Upper lobe of left lung (tissue), 4 donors: ENCODE results near the gene MXRA8.

Source experiments
- CTCF ChIP-seq, 6 experiments: fragments of 450-650 bp in 4 of 6; fragments of 200-600 bp in 2 of 6; sonication (generic) in 2 of 6; IDR thresholded peaks; one replicate each; pipeline ENCODE4 v1.5.1; 2016 to 2019; ENCODE audit warnings: antibody characterized with exemption in 6 of 6
- EP300 ChIP-seq, 4 donors: sonication (generic); formaldehyde crosslinking; IDR thresholded peaks; one replicate each; pipeline ENCODE4 v1.5.1; 2017; ENCODE audit warnings: antibody characterized with exemption in 4 of 4, control low read depth in 2 of 4
- POLR2A ChIP-seq, 4 donors: fragments of 450-650 bp; IDR thresholded peaks; one replicate each; pipeline ENCODE4 v1.5.1; 2016 to 2017; ENCODE audit warnings: antibody characterized with exemption in 4 of 4, mild to moderate bottlenecking in 2 of 4
- POLR2AphosphoS5 ChIP-seq, 2 donors: sonication (generic); formaldehyde crosslinking; IDR thresholded peaks; one replicate each; pipeline ENCODE4 v1.5.1; 2017; ENCODE audit warnings: antibody characterized with exemption in 2 of 2

DNA sequence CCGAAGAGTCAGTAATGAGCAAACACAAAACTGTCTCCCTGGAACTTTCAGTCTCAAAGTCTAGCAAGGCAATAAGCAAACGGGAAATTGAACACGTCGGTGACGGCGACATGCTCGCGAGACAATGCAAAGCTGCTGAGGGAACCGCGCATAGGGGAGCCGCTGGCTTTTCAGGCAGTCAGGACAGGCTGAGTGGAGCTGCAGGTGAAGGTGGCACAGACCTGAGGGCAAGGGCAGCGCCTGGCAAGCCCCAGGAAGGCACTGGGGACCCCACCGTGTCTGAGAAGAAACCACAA, 38.8 kb downstream of the MXRA8 start:
- TF ChIP-seq EP300 (IDR thresholded peaks at IDR 0.05): no peak
- no peak for TF ChIP-seq POLR2A (IDR thresholded peaks at IDR 0.05)
- no peak for TF ChIP-seq CTCF (IDR thresholded peaks at IDR 0.05)
- no peak for TF ChIP-seq POLR2AphosphoS5 (IDR thresholded peaks at IDR 0.05)
